CD4-positive, alpha-beta T cell treated with Interleukin-6 at 100 ng/mL for 8 hours (primary cell): ENCODE data around the gene MTMR3.
"Not testable (repeated sequence)": the region's sequence is repeated elsewhere in the genome, so short reads cannot be mapped to it uniquely, and the experiment has no call there.

Experiments used
- DNase-seq: peaks from one replicate; pipeline ENCODE4 v3.0.0-alpha.2; 2020; ENCODE audit warnings: mixed read lengths, low spot score

The MTMR3 gene

GRCh38 chr22:29883045-29883774 lies at the start of gene MTMR3:
MTMR3 (plus strand) TSS chr22:29883174; CDS start chr22:29971060, 87,886 bp downstream.
- peak; percentile 92 for DNase-seq

DNA sequence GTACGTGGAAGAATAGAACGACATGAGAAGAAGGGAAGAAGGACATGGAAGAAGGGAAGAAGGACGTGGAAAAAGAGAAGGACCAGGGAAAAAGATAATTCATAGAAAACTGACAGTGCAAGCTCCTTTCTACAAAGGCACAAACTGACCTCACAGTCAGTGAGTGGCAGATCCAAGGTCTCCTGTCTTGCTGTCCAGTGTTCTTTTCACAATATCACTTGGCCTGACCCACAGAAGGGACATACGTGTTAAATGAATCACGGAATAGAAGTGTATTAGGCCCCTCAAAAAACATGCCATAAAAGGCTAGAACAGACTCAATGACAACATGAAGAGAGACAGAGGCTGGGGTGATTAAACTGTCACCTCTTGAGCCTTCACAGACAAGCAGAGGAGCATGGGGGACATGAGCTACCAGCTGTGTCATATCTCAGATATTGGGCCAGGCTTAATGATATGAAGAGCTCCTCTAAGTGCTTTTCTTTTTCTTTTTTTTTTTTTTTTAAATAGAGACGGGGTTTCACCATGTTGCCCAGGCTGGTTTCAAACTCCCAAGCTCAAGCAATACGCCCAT lies 49.5 kb upstream of the MTMR3 start:
- no peak for DNase-seq

DNA sequence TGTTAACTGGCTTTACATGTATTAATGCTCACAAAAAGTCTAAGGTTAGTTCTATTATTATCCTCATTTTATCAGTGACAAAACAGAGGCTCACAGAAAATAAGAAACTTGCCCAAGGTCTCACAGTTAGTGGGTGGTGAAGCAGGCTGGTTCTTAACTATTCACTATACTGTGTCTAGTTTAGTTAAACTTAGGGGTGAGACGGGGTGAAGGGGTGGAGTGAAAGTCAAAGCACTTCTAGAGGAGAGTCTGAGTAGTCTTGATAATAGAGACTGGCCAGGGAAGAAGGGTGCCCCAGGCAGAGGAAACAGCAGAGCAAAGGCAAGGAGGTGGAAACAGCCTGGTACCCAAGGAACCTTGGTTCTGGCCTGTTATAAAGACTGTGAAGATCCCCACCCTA lies 48.9 kb upstream of the MTMR3 start:
- no peak for DNase-seq

DNA sequence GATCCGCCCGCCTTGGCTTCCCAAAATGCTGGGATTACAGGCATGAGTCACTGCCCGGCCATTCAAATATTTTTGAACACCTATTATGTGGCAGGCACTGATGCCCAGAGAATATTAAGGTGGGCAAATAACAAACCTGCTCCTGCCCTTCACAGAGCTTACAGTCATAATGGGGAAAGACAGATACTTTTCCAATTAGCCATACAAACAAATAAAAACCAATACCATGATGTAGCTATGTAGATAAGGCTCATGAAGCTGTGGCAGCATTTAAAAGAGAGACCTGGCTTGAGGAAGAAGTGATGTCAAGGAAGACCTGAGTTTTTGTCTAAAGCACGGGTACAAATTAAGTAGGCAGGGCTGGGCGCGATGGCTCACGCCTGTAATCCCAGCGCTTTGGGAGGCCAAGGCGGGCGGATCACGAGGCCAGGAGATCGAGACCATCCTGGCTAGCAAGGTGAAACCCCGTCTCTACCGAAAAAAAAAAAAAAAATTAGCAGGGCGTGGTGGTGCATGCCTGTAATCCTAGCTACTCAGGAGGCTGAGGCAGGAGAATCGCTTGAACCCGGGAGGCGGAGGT lies 46.1 kb upstream of the MTMR3 start:
- DNase-seq, result not testable (repeated sequence)

- DNase-seq, result peak; percentile 99
Measured at GRCh38 chr22:29837741-29838598, 45.0 kb upstream of the MTMR3 start, which contains the start of gene ASCC2. ASCC2 (minus strand) TSS chr22:29838274; CDS start chr22:29832325, 5,949 bp downstream.

DNA sequence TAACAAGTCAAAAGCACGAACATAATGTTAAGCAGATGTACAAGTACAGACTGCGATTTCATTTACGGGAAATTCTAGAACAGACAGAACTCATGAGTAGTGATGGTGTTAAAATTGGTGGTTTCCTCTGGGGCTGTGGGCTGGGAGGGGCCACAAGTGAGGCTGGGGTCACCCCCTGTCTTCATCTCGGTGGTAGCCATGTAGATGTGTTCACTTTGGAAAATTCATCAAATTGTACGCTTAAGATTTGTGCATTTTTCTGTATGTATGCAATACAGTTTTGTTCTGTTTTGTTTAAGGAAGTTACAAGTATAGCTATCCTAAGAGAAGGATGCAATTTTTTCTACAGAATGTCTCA lies 44.4 kb upstream of the MTMR3 start:
- no peak for DNase-seq

DNA sequence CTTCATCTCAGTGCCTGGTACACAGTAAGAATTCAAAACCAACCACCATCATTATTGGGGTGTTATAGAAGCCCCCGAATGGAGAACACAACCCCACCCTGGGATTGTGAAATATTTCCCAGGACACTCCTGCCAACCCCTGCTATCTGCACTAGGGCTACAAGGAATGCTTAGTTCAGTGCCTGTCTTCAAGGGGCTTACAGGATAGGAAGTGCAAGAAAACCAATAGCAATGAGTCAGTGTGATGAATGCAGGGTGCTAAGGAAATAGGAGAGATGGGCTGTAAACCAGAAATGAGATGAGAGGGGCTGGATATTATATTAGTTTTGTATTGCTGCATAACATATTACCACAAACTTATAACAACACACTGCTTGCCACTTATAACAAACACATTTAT lies 43.9 kb upstream of the MTMR3 start:
- DNase-seq, result no peak

GRCh38 chr22:29840498-29840897 lies 42.5 kb upstream of the MTMR3 start:
- no peak for DNase-seq

DNA sequence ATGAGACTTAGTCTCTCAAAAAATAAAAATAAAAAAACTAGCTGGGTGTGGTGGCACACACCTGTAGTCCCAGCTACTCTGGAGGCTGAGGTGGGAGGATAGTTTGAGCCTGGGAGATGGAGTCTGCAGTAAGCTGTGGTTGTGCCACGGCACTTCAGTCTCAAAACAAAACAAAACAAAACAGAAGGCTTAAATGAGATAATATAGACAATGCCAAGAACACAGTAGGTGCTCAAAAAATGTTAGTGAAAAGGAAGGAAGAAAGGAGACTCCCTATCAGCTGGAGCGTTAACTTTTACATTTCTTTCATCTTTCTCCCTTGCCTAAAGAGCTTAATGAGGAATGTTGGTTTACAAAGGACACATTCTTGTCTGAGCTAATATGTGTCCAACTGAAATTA lies 40.8 kb upstream of the MTMR3 start:
- no peak for DNase-seq

GRCh38 chr22:29842740-29843139 lies 40.2 kb upstream of the MTMR3 start:
- no peak for DNase-seq

DNA sequence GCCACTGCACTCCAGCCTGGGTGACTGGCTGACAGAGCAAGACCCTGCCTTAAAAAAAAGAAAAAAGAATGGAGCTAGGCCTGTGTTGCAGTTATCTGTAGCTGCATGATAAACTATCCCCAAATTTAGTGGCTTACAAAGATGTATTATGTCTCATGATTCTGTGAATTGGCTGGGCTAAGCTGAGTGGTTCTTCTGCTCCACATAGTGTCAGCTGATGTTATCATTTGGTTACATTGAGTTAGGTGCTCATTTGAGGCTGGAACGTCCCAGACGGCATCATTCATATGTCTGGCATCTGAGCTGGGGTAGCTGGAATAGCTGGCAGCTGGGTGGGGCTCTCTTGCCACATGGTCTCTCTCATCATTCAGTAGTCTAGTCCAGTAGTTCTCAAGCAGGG lies 36.7 kb upstream of the MTMR3 start:
- no peak for DNase-seq

- no peak for DNase-seq
Measured at GRCh38 chr22:29848111-29848510, 34.9 kb upstream of the MTMR3 start.

DNA sequence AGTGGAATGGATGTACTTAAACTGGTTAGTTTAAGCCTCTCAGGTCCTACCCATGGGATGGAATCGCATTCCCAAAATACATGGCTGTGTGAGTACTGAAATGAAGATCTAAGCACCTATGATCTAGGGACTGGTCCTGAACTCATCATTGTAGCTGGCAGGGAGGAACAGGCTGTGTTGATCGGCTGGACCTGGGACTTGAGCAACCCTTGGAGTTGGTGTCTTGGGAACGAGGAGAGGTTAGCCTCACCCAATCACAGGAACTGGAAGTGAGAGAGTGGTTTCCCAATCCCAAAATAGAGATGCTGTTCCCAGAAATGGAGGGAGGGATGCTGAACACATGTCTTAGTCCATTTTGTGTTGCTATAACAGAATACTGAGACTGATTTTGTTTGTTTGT lies 28.5 kb upstream of the MTMR3 start:
- no peak for DNase-seq

- no peak for DNase-seq
Measured at GRCh38 chr22:29855611-29856181, 27.3 kb upstream of the MTMR3 start.

GRCh38 chr22:29856496-29856895 lies 26.5 kb upstream of the MTMR3 start:
- no peak for DNase-seq

DNA sequence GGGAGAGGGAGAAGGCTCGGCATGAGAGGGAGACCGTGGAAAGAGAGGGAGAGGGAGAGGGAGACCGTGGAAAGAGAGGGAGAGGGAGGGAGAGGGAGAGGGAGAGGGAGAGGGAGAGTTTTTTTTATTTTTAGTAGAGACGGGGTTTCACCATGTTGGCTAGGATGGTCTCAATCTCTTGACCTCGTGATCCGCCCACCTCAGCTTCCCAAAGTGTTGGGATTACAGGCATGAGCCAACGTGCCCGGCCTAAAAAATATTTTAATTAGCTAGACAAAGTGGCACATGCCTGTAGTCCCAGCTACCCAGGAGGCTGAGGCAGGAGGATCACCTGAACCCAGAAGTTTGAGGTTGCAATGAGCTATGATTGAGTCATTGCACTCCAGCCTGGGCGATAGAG lies 23.9 kb upstream of the MTMR3 start:
- DNase-seq, result not testable (repeated sequence)

GRCh38 chr22:29860006-29860766 lies 22.8 kb upstream of the MTMR3 start:
- DNase-seq, result no peak

DNA sequence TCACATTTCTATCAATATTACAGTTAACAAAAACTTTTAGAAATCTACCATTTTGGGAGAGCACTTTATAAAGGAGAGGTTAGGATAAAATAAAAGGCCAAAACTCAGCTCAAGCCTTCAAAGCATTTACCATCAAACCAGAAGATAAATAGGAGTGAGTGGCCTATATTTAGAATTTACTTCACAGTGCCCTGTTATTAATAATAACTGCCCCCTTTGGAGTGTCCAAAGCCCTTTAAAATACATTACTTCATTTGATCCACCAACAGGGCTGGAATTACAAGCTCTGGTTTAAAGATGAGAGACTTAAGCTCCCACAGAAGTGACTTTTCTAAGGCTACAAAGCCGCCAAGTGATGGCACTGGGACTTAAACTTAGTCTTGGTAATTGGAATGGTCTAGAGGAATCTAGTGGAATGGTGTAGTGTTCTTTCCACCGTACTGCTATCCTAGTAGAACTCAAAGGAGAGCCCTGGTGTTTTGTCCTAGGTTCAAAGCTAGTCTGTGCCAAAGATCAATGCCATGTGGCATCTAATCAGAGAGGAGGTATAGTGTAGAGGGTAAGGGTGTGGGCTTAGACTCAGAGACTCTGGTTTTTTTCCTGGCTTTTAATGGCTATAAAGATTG lies 21.2 kb upstream of the MTMR3 start:
- DNase-seq, result no peak

GRCh38 chr22:29865572-29865971 lies 17.4 kb upstream of the MTMR3 start:
- DNase-seq, result not testable (repeated sequence)

DNA sequence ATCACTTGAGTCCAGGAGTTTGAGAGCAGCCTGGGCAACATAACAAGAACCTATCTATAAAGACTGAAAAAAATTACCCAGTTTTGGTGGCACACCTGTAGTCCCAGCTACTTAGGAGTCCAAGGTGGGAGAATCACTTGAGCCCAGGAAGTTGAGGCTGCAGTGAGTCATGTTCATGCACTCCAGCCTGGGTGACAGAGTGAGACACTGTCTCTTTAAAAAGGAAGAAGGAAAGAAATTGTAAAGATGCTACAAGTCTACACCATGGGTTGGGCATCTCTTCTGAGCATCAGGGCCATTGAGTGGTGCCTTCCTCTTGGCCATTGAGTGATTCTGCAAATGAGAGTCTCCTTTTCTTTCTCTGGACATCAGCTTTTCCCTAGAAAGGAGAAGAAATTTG lies 15.7 kb upstream of the MTMR3 start:
- DNase-seq, result no peak

DNA sequence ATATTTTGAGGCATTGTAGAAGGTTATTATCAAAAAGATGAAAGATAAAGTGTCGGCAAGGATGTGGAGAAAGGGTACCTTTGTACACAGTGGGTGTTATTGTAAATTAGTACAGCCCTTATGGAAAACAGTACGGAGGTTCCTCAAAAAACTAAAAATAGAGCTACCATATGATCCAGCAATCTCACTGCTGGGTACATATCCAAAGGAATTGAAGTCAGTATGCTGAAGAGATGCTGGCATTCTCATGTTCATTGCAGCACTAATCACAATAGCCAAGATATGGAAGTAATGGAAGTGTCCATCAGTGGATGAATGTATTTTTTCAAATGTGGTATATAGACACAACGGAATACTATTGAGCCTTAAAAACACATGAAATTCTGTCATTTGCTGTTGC lies 15.1 kb upstream of the MTMR3 start:
- no peak for DNase-seq
